Astrocyte (in vitro differentiated cells and primary cell): ENCODE measurements around the gene ENTPD8.

Source experiments
- CTCF ChIP-seq: IDR thresholded peaks from 2 replicates; pipeline ENCODE4 v1.5.1; 2011; ENCODE audit warnings: low read depth, mild to moderate bottlenecking, inconsistent platforms, low read length, moderate library complexity; ENCODE audit not compliant: insufficient read depth
- EZH2 ChIP-seq: IDR thresholded peaks from 2 replicates; pipeline ENCODE4 v1.6.1; 2012; ENCODE audit warnings: mild to moderate bottlenecking, low read length, inconsistent platforms; ENCODE audit not compliant: insufficient read depth

- TF ChIP-seq CTCF (no peak), EZH2 (no peak)
These were observed 33.1 kb upstream of the ENTPD8 start for GRCh38 chr9:137474271-137474670.
